Thyroid gland (tissue), 4 donors: ENCODE data around the gene MEX3B.

ENCODE experiments used
- CTCF ChIP-seq, 6 experiments: fragments of 200-600 bp in 3 of 6; fragments of 450-650 bp in 3 of 6; sonication (generic) in 3 of 6; IDR thresholded peaks; one replicate each; pipeline ENCODE4 v1.5.1; 2016 to 2019; ENCODE audit warnings: antibody characterized with exemption in 6 of 6, mild to moderate bottlenecking in 2 of 6, inconsistent platforms in 1 of 6, moderate library complexity in 1 of 6
- POLR2A ChIP-seq, 2 donors: fragments of 450-650 bp; IDR thresholded peaks; one replicate each; pipeline ENCODE4 v1.6.1; 2017; ENCODE audit warnings: antibody characterized with exemption in 2 of 2, mild to moderate bottlenecking in 2 of 2, moderate library complexity in 1 of 2

- TF ChIP-seq CTCF (IDR thresholded peaks at IDR 0.05) (no peak), POLR2A (IDR thresholded peaks at IDR 0.05) (no peak)
Observed at GRCh38 chr15:82048811-82049210, 3.0 kb upstream of the MEX3B start.
